Activated CD4-positive, alpha-beta T cell treated with anti-CD3 and anti-CD28 coated beads, Interleukin-2, Interleukin-4, amounts not matched to agents 100 ng/mL and 50 ng/mL, durations not matched to agents 16 hours and 8 hours (primary cell): ENCODE results near the gene BEND5.

Experiments
- DNase-seq: peaks from one replicate; pipeline ENCODE4 v3.0.0-alpha.2; 2020; ENCODE audit warnings: low spot score

The BEND5 gene

GRCh38 chr1:48761986-48762385 lies 14.7 kb downstream of the BEND5 start:
- no peak for DNase-seq

GRCh38 chr1:48761411-48761810 lies 15.3 kb downstream of the BEND5 start:
- no peak for DNase-seq

- DNase-seq, result no peak
These were observed 15.8 kb downstream of the BEND5 start for GRCh38 chr1:48760857-48761256.

- DNase-seq, result no peak
These were observed 17.7 kb downstream of the BEND5 start for GRCh38 chr1:48758976-48759375.

DNA sequence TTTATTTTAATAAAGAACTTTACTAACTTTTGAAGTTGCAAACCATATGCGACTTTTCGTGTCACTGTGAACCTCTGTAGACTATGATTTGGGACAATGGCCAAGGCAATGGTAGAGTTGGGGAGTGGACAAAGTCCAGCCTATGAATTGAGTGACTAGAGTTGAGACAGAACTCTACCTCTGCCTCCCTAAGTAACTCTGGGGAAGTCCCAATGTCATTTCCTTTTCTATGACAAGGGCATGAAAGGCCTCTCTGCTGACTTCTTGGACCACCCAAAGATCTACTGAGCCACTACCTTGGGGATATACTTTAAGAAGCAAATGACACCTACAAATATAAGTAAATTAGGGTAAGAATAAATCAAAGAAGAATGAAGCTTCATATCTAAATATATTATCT lies 19.3 kb downstream of the BEND5 start:
- no peak for DNase-seq

- no peak for DNase-seq
These were observed 19.9 kb downstream of the BEND5 start for GRCh38 chr1:48756683-48757316.

- no peak for DNase-seq
These were observed 23.4 kb downstream of the BEND5 start for GRCh38 chr1:48753293-48753692.

GRCh38 chr1:48750109-48750508 lies 26.6 kb downstream of the BEND5 start:
- no peak for DNase-seq

DNA sequence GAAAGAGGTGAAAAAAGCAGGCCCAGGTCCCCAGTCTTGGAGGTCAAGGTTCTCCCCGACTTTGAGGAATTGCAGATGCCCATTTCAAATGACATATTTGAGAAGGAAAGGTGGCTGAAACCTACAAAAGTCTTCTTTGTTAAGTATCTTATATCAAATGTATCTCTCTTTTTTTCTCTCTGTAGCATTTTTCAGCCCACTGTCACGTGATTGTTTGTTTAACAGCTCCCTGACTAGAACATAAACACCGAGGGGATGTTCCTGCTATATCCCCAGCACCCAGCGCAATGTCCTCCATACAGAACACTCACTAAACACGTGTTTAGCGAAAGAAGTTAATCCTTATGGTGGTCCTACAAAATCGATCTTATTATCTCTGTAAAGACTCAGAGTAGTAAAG lies 27.6 kb downstream of the BEND5 start:
- no peak for DNase-seq

DNA sequence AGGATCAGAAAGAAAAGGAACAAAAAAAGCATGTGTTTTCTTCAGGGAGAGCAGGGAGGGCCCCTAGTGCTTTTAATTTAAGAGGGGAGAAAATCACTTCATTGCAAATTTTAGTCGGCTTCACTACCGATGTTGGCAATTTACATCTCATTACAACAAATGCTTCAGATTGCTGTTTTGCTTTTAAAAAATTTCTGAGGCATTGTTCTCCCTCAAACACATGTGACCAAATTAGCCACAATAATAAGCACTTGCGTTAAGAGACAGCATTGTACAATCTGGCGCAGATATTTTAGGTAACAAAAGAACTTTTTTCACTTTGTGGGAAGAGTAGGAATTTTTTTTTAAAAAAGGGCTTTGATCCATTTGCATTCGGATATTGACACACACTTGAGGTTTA lies 29.8 kb downstream of the BEND5 start:
- DNase-seq, result no peak

- no peak for DNase-seq
These were observed 32.7 kb downstream of the BEND5 start for GRCh38 chr1:48744032-48744431.

GRCh38 chr1:48743480-48743879 lies 33.2 kb downstream of the BEND5 start:
- DNase-seq, result no peak

GRCh38 chr1:48741380-48741779 lies 35.3 kb downstream of the BEND5 start:
- DNase-seq, result no peak

DNA sequence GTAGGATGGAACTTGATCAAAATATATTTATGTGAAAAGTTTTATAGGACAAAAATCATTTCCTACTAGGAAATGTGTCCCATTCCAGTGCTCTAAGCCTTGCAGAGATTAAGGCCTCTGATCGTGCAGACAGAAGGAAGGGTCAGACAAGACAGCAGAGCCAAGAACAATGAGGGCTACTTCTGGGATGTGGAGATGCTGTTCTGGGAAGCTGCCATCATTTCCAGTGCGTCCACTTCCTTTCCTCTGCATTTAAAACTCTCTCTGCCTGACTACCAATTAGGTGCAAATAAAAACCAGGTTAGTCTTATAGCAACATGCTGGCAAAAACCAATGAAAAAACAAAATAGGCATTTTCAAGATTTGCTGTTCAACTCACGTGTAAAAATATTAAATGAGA lies 36.1 kb downstream of the BEND5 start:
- DNase-seq, result no peak

DNA sequence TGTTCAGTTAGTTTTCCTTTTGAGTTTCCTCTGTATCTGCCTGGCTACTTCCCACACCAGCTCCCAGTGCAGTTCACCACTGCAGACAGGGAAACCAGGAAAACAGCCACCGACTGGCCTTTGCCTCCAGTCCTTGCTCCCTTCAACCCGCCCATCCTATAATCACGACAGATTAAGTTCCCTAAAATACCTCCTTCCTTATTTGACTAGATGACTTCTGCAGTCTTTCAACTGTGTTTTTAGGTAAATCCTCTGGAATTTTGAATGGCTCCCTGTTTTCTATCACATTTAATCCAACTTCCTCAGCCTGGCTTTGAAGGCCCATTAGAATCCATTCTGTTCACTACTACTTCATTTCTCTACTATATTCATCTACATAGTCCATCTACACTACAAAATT lies 37.6 kb downstream of the BEND5 start:
- DNase-seq, result no peak

DNA sequence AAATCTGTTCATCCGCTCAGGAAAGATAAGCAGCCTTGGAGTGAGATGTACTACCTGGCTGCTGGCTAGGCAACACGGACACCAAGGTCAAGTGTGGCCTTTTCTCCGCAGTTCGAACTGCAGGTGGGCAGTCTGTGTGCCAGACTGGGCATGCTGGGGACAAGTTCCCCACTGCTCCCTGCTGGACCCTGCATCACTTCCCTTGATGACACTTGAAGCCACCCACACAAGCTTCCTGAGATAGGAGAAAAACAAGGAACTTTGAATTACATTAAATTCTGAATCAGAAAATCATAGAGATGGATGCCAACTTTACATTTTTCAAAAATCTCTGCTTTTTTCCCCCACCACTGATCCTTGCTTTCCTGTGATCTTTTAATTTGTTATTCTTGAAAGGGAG lies 38.3 kb downstream of the BEND5 start:
- DNase-seq, result no peak

DNA sequence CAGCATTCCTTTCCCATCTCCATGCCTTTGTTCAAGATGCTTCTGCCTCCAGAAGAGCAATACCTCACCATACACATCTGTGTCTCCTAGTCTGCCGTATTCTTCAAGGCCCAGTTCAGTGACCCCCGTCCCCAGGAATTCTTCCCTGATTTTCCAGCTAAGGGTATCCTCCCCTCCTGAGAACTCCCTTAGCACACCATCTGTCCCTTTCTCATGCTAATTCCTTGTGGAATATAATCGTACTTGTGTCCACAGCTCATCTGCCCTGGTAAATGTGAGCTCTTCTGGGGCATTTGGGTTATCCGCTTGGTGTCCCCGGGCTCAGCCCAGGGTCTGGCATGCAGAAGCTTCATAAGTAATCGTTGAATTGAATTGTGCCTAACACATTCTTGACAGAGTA lies 40.9 kb downstream of the BEND5 start:
- no peak for DNase-seq

- peak; percentile 27 for DNase-seq
These were observed 46.4 kb downstream of the BEND5 start for GRCh38 chr1:48730164-48730910.

DNA sequence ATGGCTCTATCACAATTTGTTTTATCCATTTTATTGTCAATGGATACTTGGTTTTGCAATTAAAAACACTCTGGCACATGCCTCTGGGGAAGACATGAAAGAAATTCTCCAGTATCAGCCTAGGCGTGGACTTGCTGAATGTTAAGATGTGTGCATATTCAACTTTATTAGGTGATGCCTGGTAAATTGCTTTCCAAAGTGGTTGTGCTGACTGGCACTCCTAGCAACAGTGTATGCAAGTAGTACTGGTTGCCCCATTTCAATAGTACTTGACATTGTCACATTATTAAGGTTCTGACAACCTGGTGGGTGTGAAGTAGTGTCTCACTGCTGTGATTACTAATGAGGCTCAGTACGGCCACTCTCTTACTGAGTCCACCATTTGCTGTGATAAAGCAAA lies 48.1 kb downstream of the BEND5 start:
- DNase-seq, result no peak

- no peak for DNase-seq
These were observed 50.0 kb downstream of the BEND5 start for GRCh38 chr1:48726557-48727215.

- DNase-seq, result no peak
These were observed 50.6 kb downstream of the BEND5 start for GRCh38 chr1:48726139-48726538.

GRCh38 chr1:48725341-48726046 lies 51.2 kb downstream of the BEND5 start:
- no peak for DNase-seq

- no peak for DNase-seq
These were observed 55.8 kb downstream of the BEND5 start for GRCh38 chr1:48720929-48721328.
